ENCODE results near the gene P3H3.

Gene P3H3

GRCh38 chr12:6813363-6813762 lies 14.8 kb upstream of the P3H3 start:
- no peaks in the 10 kb centered on the region for H3K36me3 ChIP-seq (ENCODE audit: control insufficient read depth, insufficient read depth, low read length)
- no peak for TF ChIP-seq CTCF (IDR thresholded peaks at IDR 0.05; ENCODE audit: insufficient read depth, low read length, poor library complexity, severe bottlenecking)
- no peak for DNase-seq (ENCODE audit: extremely low read depth, insufficient read length)
- no peaks in the 10 kb centered on the region for H3K27me3 ChIP-seq (replicated peaks; ENCODE audit: control insufficient read depth, insufficient read depth, low read length)
- no peak overlapping the region for H3K4me3 ChIP-seq (replicated peaks; ENCODE audit: low read depth, low read length)

GRCh38 chr12:6816598-6816997 lies 11.6 kb upstream of the P3H3 start:
- H3K27me3 ChIP-seq (replicated peaks; ENCODE audit: control insufficient read depth, insufficient read depth, low read length), result peaks cover 4% of the 10 kb centered on the region

GRCh38 chr12:6817098-6817497 lies 11.1 kb upstream of the P3H3 start:
- peaks cover 4% of the 10 kb centered on the region for H3K27me3 ChIP-seq (replicated peaks; ENCODE audit: control insufficient read depth, insufficient read depth, low read length)
- no peak for TF ChIP-seq CTCF (IDR thresholded peaks at IDR 0.05; ENCODE audit: insufficient read depth, low read length, poor library complexity, severe bottlenecking)

More at GRCh38 chr12:6816598-6816997, 11.6 kb upstream of the P3H3 start:
- H3K36me3 ChIP-seq (ENCODE audit: control insufficient read depth, insufficient read depth, low read length), result no peaks in the 10 kb centered on the region
- TF ChIP-seq CTCF (IDR thresholded peaks at IDR 0.05; ENCODE audit: insufficient read depth, low read length, poor library complexity, severe bottlenecking), result no peak
- no peak overlapping the region for H3K4me3 ChIP-seq (replicated peaks; ENCODE audit: low read depth, low read length)
- DNase-seq (ENCODE audit: extremely low read depth, insufficient read length), result no peak

GRCh38 chr12:6817662-6818157 lies 10.5 kb upstream of the P3H3 start:
- no peak for DNase-seq (ENCODE audit: extremely low read depth, insufficient read length)
- no peak for TF ChIP-seq CTCF (IDR thresholded peaks at IDR 0.05; ENCODE audit: insufficient read depth, low read length, poor library complexity, severe bottlenecking)
- no peak overlapping the region for H3K4me3 ChIP-seq (replicated peaks; ENCODE audit: low read depth, low read length)
- H3K36me3 ChIP-seq (ENCODE audit: control insufficient read depth, insufficient read depth, low read length), result no peaks in the 10 kb centered on the region
- peaks cover 4% of the 10 kb centered on the region for H3K27me3 ChIP-seq (replicated peaks; ENCODE audit: control insufficient read depth, insufficient read depth, low read length)

More at GRCh38 chr12:6817098-6817497, 11.1 kb upstream of the P3H3 start:
- Histone ChIP-seq H3K4me3 (replicated peaks; ENCODE audit: low read depth, low read length) (no peak overlapping the region), H3K36me3 (ENCODE audit: control insufficient read depth, insufficient read depth, low read length) (no peaks in the 10 kb centered on the region)
- no peak for DNase-seq (ENCODE audit: extremely low read depth, insufficient read length)

- no peak for TF ChIP-seq CTCF (IDR thresholded peaks at IDR 0.05; ENCODE audit: insufficient read depth, low read length, poor library complexity, severe bottlenecking)
- DNase-seq (ENCODE audit: extremely low read depth, insufficient read length), result no peak
- H3K4me3 ChIP-seq (replicated peaks; ENCODE audit: low read depth, low read length), result no peak overlapping the region
- H3K27me3 ChIP-seq (replicated peaks; ENCODE audit: control insufficient read depth, insufficient read depth, low read length), result peaks cover 5% of the 10 kb centered on the region
- no peaks in the 10 kb centered on the region for H3K36me3 ChIP-seq (ENCODE audit: control insufficient read depth, insufficient read depth, low read length)
Measured at GRCh38 chr12:6818222-6818621, 10.0 kb upstream of the P3H3 start.

- Histone ChIP-seq H3K27me3 (replicated peaks; ENCODE audit: control insufficient read depth, insufficient read depth, low read length) (peaks cover 5% of the 10 kb centered on the region), H3K36me3 (ENCODE audit: control insufficient read depth, insufficient read depth, low read length) (no peaks in the 10 kb centered on the region), H3K4me3 (replicated peaks; ENCODE audit: low read depth, low read length) (no peak overlapping the region)
- no peak for DNase-seq (ENCODE audit: extremely low read depth, insufficient read length)
- no peak for TF ChIP-seq CTCF (IDR thresholded peaks at IDR 0.05; ENCODE audit: insufficient read depth, low read length, poor library complexity, severe bottlenecking)
Measured at GRCh38 chr12:6818645-6819044, 9.6 kb upstream of the P3H3 start.

Measured in GM06990 (cell line).